CD4-positive, alpha-beta T cell (primary cell): ENCODE measurements around the gene LTBP4. TPM values are rescaled to one million over a fixed set of nuclear protein-coding genes. Genes with fewer than 3 reads are reported as not detected.

Experiments used
- ATAC-seq: fragments of 200-7000 bp; cut with Tn5 transposase; one replicate; pipeline ENCODE4 v1.10.0; 2022; ENCODE audit warnings: mild to moderate bottlenecking; ENCODE audit not compliant: poor library complexity
- CTCF ChIA-PET: fragments of 350-600 bp; sonication (Branson Sonifier 250); formaldehyde crosslinking; loops from one replicate; lab custom pipeline; 2021; ENCODE audit warnings: antibody characterized with exemption, inconsistent platforms; lab: Charles Lee
- POLR2A ChIA-PET: fragments of 350-600 bp; sonication (Branson Sonifier 250); formaldehyde crosslinking; loops from one replicate; lab custom pipeline; 2021; ENCODE audit warnings: antibody characterized with exemption, inconsistent platforms; lab: Charles Lee
- DNase-seq, 14 experiments: peaks; one replicate each; pipeline ENCODE4 v3.0.0-alpha.2; 2013 to 2020; ENCODE audit warnings: mixed read lengths in 2 of 14
- H3K27ac ChIP-seq, 2 donors: one replicate each; pipeline versions ENCODE4 v1.5.1 to v1.7.0; 2013; ENCODE audit warnings: low read length in 2 of 2, low read depth in 1 of 2, mild to moderate bottlenecking in 1 of 2
- H3K27me3 ChIP-seq, 2 experiments: 1 replicate in 1 of 2; 2 replicates in 1 of 2; pipeline versions ENCODE4 v1.6.1 to v1.7.0; 2013; ENCODE audit warnings: low read length in 2 of 2, control low read depth in 1 of 2, mild to moderate bottlenecking in 1 of 2, moderate library complexity in 1 of 2; ENCODE audit not compliant: insufficient read depth in 2 of 2, control insufficient read depth in 1 of 2
- H3K36me3 ChIP-seq: one replicate; pipeline ENCODE4 v1.6.1; 2013; ENCODE audit warnings: low read length, control low read depth; ENCODE audit not compliant: insufficient read depth
- H3K4me1 ChIP-seq: one replicate; pipeline ENCODE4 v1.6.1; 2013; ENCODE audit warnings: low read length, control low read depth; ENCODE audit not compliant: insufficient read depth
- H3K4me3 ChIP-seq: one replicate; pipeline ENCODE4 v1.5.1; 2013; ENCODE audit warnings: mild to moderate bottlenecking, low read length, moderate library complexity
- H3K9me3 ChIP-seq, 2 experiments: 1 replicate in 1 of 2; 2 replicates in 1 of 2; pipeline versions ENCODE4 v1.6.1 to v1.7.0; 2013; ENCODE audit warnings: low read length in 2 of 2, mild to moderate bottlenecking in 2 of 2, control low read depth in 1 of 2, moderate library complexity in 1 of 2; ENCODE audit not compliant: control insufficient read depth in 1 of 2, insufficient read depth in 1 of 2
- H3K27ac Mint-ChIP-seq: one replicate; pipeline ENCODE4 v1.8.0; 2020; ENCODE audit warnings: mixed read lengths
- H3K27me3 Mint-ChIP-seq: one replicate; pipeline ENCODE4 v1.8.0; 2021; ENCODE audit warnings: mixed read lengths
- H3K36me3 Mint-ChIP-seq: one replicate; pipeline ENCODE4 v1.8.0; 2021; ENCODE audit warnings: low read depth, mixed read lengths
- H3K4me1 Mint-ChIP-seq: one replicate; pipeline ENCODE4 v1.8.0; 2021; ENCODE audit warnings: low read depth, mixed read lengths
- H3K4me3 Mint-ChIP-seq: one replicate; pipeline ENCODE4 v1.8.0; 2020; ENCODE audit warnings: mild to moderate bottlenecking, mixed read lengths
- H3K9me3 Mint-ChIP-seq: one replicate; pipeline ENCODE4 v1.8.0; 2020; ENCODE audit warnings: mixed read lengths
- CTCF ChIP-seq: fragments of 200-600 bp; IDR thresholded peaks from one replicate; pipeline ENCODE4 v1.8.0; 2022; ENCODE audit warnings: antibody characterized with exemption, mild to moderate bottlenecking
- intact Hi-C, 2 experiments: fragments of 100-400 bp; cut with DNase I in 1 of 2; cut with micrococcal nuclease in 1 of 2; formaldehyde crosslinking; loops; one replicate each; pipeline versions ENCODE4 v1.15.1 to v1.9.0; 2023 to 2025; cut with DNase I, micrococcal nuclease
- total RNA-seq, 174 experiments: library from RNA in 2 of 174; stranded (reverse) in 2 of 174; gene quantifications; one replicate each; pipeline ENCODE4 v1.2.3 and lab custom pipeline; 2021 to 2026

The LTBP4 gene
- total RNA-seq, 2 experiments from 2014 or later, result 116 to 134 TPM

- Mint-ChIP-seq H3K4me1 (peaks cover 33% of the 10 kb centered on the region), H3K4me3 (peak overlapping the region; percentile 90), H3K36me3 (peaks cover 58% of the 10 kb centered on the region), H3K27me3 (no peaks in the 10 kb centered on the region), H3K9me3 (no peaks in the 10 kb centered on the region), H3K27ac (no peak overlapping the region)
- peaks cover 37% of the 10 kb centered on the region for H3K4me1 ChIP-seq
- H3K27me3 ChIP-seq, result no peaks in the 10 kb centered on the region
- TF ChIP-seq CTCF, result no peak
- no peak overlapping the region for H3K4me3 ChIP-seq
- ChIA-PET POLR2A (interaction anchor here (0.6 to 0.9 kb wide), 2 partner anchors 8 to 1175 kb away, joined by 3 to 4 read pairs; no protein-coding TSS in a partner anchor), CTCF (interaction anchor here (1.7 kb wide), 1 partner anchor 56 kb away, joined by 5 read pairs; no protein-coding TSS in a partner anchor)
- no peak for ATAC-seq
- DNase-seq, result peak in 2 of 14 experiments; percentile 44 to 53
- H3K9me3 ChIP-seq, result no peaks in the 10 kb centered on the region
- peaks cover 52% of the 10 kb centered on the region for H3K36me3 ChIP-seq
- H3K27ac ChIP-seq, result no peak overlapping the region
- intact Hi-C loops, result loop anchor here in 1 of 2 experiments (5.0 kb wide), 2 partner anchors 111 to 131 kb away; partner anchors contain the start of genes BLVRB and SPTBN4
These were observed 22.7 kb upstream of the LTBP4 start for GRCh38 chr19:40578442-40578908.

GRCh38 chr19:40580619-40581018 is 20.6 kb upstream of the LTBP4 start:
- CTCF ChIA-PET, result no interaction called here
- ATAC-seq, result no peak
- no peaks in the 10 kb centered on the region for H3K9me3 Mint-ChIP-seq
- no peaks in the 10 kb centered on the region for H3K27me3 ChIP-seq
- H3K4me1 Mint-ChIP-seq, result peaks cover 27% of the 10 kb centered on the region
- H3K4me3 ChIP-seq, result no peak overlapping the region
- peaks cover 32% of the 10 kb centered on the region for H3K4me1 ChIP-seq
- H3K27ac ChIP-seq, result peak overlapping the region in 1 of 2 donors; percentile 24
- H3K36me3 Mint-ChIP-seq, result peaks cover 77% of the 10 kb centered on the region
- intact Hi-C loops, result no loop called here
- H3K27me3 Mint-ChIP-seq, result no peaks in the 10 kb centered on the region
- H3K9me3 ChIP-seq, result no peaks in the 10 kb centered on the region
- no peak for TF ChIP-seq CTCF
- peaks cover 65% of the 10 kb centered on the region for H3K36me3 ChIP-seq
- no peak overlapping the region for H3K27ac Mint-ChIP-seq
- no peak overlapping the region for H3K4me3 Mint-ChIP-seq
- DNase-seq, result no peak
- POLR2A ChIA-PET, result no interaction called here

GRCh38 chr19:40581531-40581930 is 19.6 kb upstream of the LTBP4 start:
- POLR2A ChIA-PET, result no interaction called here
- CTCF ChIA-PET, result no interaction called here

More at GRCh38 chr19:40581531-40581930, 19.6 kb upstream of the LTBP4 start:
- Mint-ChIP-seq H3K27me3 (no peaks in the 10 kb centered on the region), H3K4me3 (no peak overlapping the region), H3K36me3 (peaks cover 85% of the 10 kb centered on the region), H3K4me1 (peaks cover 21% of the 10 kb centered on the region), H3K27ac (no peak overlapping the region), H3K9me3 (no peaks in the 10 kb centered on the region)
- TF ChIP-seq CTCF, result no peak
- no peak for DNase-seq
- H3K4me1 ChIP-seq, result peaks cover 25% of the 10 kb centered on the region
- H3K36me3 ChIP-seq, result peaks cover 71% of the 10 kb centered on the region
- no peak overlapping the region for H3K27ac ChIP-seq
- H3K27me3 ChIP-seq, result no peaks in the 10 kb centered on the region
- H3K9me3 ChIP-seq, result no peaks in the 10 kb centered on the region
- H3K4me3 ChIP-seq, result no peak overlapping the region
- no peak for ATAC-seq
- intact Hi-C loops, result no loop called here
